NCI-H2227 (cell line): ENCODE results near the gene SPR.

ENCODE experiments used
- DNase-seq: peaks from one replicate; lab custom pipeline; 2025; ENCODE audit not compliant: unreplicated experiment; lab: John Stamatoyannopoulos, UW

SPR gene

GRCh38 chr2:72931280-72931910 is 44.2 kb downstream of the SPR start:
- DNase-seq = no peak

GRCh38 chr2:72932045-72932740 is 45.0 kb downstream of the SPR start:
- DNase-seq = no peak

GRCh38 chr2:72932805-72933204 is 45.6 kb downstream of the SPR start:
- no peak for DNase-seq

GRCh38 chr2:72933207-72933606 is 46.0 kb downstream of the SPR start:
- DNase-seq = no peak

GRCh38 chr2:72933646-72934151 is 46.5 kb downstream of the SPR start:
- DNase-seq = no peak

- no peak for DNase-seq
Measured at GRCh38 chr2:72934683-72935610, 47.7 kb downstream of the SPR start.

GRCh38 chr2:72935611-72935957 is 48.4 kb downstream of the SPR start:
- no peak for DNase-seq

GRCh38 chr2:72936660-72937355 is 49.6 kb downstream of the SPR start:
- DNase-seq = no peak

GRCh38 chr2:72937356-72937669 is 50.1 kb downstream of the SPR start:
- no peak for DNase-seq

GRCh38 chr2:72938455-72938854 is 51.2 kb downstream of the SPR start:
- no peak for DNase-seq

- no peak for DNase-seq
Measured at GRCh38 chr2:72940361-72940760, 53.2 kb downstream of the SPR start.

GRCh38 chr2:72940786-72941185 is 53.6 kb downstream of the SPR start:
- no peak for DNase-seq
